Ramos (cell line): Measurements from ENCODE around the gene HNRNPA1.
"Not testable (repeated sequence)": the region's sequence is repeated elsewhere in the genome, so short reads cannot be mapped to it uniquely, and the experiment has no call there.

Source experiments
- in situ Hi-C: fragments of 300-500 bp; cut with MboI; formaldehyde crosslinking; loops from one replicate; pipeline ENCODE4 v1.14.3; 2022; ENCODE audit warnings: low sequenced_read_pairs; ENCODE audit not compliant: unreplicated experiment

The HNRNPA1 gene

GRCh38 chr12:54272214-54272613 is 8.3 kb upstream of the HNRNPA1 start:
- in situ Hi-C loops = no loop called here

DNA sequence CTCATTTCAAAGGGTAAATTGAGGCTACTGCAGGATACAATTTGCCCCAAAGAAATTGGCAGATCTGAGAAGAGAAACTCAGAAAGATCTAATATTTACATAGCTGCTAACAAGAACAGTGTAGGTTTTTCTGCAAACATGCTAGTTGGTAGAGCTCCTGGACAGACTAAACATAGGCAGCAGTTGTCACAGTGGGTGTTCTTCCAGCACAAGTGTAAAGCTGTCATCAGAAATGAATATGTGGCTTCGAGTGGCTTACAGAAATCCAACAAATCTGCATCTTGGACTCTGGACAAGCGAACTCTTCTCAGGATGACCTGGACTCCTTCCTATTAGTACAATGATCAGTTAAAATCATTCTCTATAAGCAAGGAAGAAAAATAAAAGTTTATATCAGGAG is 6.5 kb upstream of the HNRNPA1 start:
- in situ Hi-C loops = no loop called here

DNA sequence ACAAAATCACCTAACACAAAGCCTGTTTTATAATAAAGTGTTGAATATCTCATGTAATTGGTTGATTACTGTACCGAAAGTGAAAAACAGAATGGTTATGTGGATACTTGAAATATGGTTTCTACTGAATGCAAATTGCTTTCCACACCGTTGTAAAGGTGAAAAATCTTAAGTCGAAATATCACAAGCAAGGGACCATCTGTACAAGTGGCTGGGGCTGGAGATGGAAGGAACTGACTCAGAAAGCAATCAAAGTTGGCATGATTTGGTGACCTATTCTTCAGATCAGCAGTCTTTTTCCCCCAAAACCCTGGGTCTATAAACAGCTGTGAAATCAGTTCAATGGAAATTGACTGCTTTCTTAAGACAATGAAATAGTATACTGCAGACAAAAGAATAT is 4.2 kb upstream of the HNRNPA1 start:
- in situ Hi-C loops = no loop called here

- in situ Hi-C loops = no loop called here
These were observed 2.7 kb upstream of the HNRNPA1 start for GRCh38 chr12:54277823-54278276.

DNA sequence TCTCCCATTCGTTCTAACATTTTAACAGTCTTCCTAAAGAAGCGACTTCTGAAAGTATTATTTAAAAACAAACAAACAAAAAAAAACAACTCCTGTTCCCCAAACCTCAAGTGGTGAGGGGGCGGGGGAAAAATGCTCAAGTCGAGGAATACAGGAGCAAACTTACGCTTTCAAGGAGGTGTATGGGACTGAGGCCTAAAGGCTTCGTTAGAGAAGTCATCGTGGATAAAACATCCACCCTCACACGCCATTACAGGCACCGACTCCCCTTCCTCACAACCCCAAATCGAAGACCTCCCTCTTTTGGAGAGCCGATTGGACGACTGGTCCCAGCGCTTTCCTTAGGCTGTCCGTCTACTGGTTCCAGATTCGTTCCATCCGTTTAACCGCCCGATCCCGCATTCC is 1.3 kb upstream of the HNRNPA1 start:
- in situ Hi-C loops = no loop called here

DNA sequence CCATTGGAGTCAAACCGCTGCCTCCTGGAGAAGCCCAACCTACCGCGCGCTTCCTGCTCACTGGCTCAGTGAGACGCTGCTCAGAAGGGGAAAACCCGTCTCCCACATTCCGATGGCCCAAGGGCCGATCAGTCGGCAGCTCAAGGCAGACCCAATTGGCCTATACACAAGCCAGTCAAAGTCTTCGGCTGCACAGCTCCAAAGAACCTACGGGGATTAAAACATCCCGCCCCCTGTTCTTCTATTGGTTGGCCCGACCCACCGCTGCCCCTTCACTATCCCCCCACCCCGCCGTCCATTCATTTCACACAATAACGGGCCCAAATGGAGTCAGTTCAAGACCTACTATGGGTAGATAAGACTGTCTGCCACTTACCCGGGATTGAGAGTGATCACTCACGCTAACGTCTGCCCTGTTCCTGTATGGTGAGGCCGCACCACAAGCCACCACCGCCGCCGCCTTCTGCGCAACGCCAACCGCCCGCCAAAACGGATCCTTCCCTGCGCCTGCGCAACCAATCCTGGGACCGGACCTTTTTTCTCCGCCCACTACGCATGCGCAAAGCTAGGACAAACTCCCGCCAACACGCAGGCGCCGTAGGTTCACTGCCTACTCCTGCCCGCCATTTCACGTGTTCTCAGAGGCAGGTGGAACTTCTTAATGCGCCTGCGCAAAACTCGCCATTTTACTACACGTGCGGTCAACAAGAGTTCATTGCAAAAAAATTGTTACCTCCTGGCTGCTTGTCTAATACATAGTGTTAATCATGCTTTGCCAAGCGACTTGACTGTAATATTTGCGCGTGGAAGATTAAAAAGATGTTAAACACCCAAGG is 676 bp upstream of the HNRNPA1 start, which contains the start of gene CBX5:
TSS of gene CBX5 (minus strand) at position 491 of the 836 bp plus-strand sequence. CDS start 22,472 bp downstream, outside the sequence.
- in situ Hi-C loops = no loop called here

- in situ Hi-C loops = not testable (repeated sequence)
These were observed 724 bp downstream of the HNRNPA1 start for GRCh38 chr12:54281261-54281638.

- in situ Hi-C loops = not testable (repeated sequence)
These were observed 1.2 kb downstream of the HNRNPA1 start for GRCh38 chr12:54281694-54282093.

GRCh38 chr12:54282949-54283593 is 2.5 kb downstream of the HNRNPA1 start:
- in situ Hi-C loops = no loop called here

DNA sequence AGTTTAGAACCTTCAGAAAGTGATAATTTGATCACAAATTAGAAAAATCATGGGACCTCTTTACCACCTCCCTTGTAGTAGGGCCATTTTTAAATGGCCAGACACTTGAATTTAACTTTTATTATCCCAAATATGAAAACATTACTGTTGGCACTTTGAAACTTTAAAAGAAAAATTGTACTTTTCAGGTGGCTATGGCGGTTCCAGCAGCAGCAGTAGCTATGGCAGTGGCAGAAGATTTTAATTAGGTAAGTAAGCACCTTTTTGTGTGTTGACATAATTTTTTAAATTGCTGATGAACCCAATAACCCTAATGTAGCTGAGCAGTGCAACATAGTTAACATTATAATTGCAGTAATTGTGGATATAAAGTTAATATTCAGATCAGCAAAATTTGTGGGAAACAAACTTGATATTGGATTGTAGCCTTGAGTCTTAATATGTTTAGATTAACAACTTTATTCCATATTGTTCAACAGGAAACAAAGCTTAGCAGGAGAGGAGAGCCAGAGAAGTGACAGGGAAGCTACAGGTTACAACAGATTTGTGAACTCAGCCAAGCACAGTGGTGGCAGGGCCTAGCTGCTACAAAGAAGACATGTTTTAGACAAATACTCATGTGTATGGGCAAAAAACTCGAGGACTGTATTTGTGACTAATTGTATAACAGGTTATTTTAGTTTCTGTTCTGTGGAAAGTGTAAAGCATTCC is 3.7 kb downstream of the HNRNPA1 start:
- in situ Hi-C loops = not testable (repeated sequence)

GRCh38 chr12:54285150-54286041 is 4.9 kb downstream of the HNRNPA1 start:
- in situ Hi-C loops = no loop called here

DNA sequence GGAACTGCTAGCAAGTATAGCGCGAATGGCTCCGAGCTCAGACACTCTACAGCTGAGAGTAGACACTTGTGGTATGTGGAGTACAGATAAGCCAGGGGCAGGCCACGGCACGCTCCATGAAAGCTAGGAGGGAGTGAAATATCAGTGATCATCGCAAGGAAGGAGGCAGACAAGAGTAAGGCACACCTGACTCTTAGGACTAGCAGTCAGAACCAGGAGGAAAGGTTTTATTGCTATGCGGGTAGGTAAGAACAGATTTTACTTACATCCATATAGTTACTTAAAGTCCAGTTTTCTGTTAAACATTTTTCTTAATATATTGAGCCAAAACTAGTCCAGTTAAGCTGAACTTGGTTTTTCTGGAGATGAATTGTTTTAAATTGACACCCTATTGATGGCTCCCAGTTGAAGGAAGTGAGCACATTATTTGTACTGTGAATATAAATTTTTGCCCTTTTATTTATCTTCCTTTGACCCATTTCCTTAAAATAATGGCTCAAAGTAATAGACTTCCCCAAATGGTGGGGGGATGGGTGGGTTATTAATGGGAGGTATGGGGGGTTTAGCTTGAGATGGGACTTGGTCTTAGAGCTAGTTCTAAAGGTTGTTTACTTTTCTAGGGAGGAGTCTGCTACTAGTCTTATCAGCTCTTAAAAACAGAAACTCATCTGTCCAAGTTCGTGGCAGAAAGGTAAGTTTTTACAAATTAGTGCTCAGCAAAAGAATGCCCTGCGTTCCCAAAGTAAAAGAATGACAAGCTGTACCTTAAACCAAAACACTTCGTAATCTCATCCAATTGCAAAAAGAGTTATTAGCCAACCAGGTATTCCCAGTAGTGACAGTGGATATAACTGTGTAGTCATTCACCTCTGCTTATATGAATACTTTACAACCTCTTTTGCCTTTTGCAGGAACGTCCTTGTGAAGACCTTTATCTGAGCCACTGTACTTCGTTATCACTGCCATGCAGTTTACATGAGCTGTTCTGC is 5.8 kb downstream of the HNRNPA1 start:
- in situ Hi-C loops = no loop called here

GRCh38 chr12:54287261-54288157 is 7.0 kb downstream of the HNRNPA1 start:
- in situ Hi-C loops = no loop called here

GRCh38 chr12:54292083-54292930 is 11.8 kb downstream of the HNRNPA1 start:
- in situ Hi-C loops = no loop called here

DNA sequence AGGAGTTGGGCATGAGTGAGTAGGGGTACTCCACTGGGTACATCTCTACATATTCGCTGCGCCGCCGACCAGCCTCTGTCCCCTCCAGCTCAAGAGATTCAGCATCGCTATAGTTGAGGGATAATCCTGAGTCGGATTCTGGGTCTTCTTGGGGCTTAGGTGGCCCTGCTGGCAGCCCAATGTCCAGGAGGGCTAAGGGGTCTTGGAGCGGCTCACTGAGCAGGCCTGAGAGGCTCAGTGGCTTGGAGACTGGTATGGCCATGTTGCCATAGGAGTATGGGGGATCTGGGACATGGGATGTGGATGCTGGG is 12.4 kb downstream of the HNRNPA1 start:
- in situ Hi-C loops = no loop called here

DNA sequence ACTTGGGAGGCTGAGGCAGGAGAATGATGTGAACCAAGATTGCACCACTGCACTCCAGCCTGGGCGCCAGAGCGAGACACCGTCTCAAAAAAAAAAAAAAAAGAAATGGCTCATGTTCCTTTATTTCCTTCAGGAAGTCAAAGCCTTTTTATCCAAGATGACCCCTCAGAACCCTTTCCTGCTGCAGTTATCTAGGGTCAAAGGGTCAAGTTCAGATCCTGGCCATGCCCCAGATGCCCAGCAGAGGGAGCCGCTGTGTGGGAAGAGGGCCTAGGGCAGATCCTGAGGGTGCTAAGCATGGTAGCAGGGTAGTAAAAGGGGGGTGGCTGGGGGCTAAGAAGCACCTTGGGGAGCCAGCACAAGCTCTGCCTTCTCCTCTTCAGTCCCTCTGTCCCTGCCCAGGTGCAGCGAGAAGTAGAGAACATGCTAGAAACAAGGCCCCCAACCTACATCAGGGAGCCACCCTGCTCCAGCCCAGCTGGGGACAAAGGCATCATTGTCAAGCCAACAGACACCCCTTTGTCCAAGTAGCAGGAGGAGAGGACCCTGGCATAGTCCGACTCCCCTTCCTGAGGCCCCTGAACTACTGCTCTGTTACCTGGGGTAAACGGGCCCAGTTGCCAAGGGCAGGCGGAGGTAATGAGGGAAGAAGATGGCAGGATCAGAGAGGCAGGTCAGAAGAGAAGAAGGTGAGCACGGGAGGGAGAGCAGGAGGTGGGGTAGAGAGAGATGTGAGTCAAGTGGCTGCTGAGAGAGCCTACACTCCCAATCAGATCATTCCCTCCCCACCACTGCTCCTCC is 13.8 kb downstream of the HNRNPA1 start:
- in situ Hi-C loops = no loop called here
